HCT116 (cell line): ENCODE results near the gene SFPQ.

Experiments
- CTCF ChIP-seq, 3 experiments: fragments of 200-600 bp in 1 of 3; sonication (generic) in 1 of 3; IDR thresholded peaks in 2 of 3; conservative IDR thresholded peaks in 1 of 3; 2 replicates each; pipeline ENCODE4 v1.5.1; 2012 to 2017; ENCODE audit warnings: low read depth in 2 of 3, low read length in 2 of 3, antibody characterized with exemption in 1 of 3, borderline replicate concordance in 1 of 3, control low read depth in 1 of 3, mild to moderate bottlenecking in 1 of 3, mixed read lengths in 1 of 3, mixed run types in 1 of 3, moderate library complexity in 1 of 3; ENCODE audit not compliant: insufficient read depth in 1 of 3
- EZH2 ChIP-seq: fragments of 200-600 bp; sonication (generic); IDR thresholded peaks from 2 replicates; pipeline ENCODE4 v1.6.1; 2017; ENCODE audit warnings: antibody characterized with exemption, mixed run types
- FOSL1 ChIP-seq: IDR thresholded peaks from 2 replicates; pipeline ENCODE4 v1.6.1; 2012; ENCODE audit warnings: low read depth
- JUND ChIP-seq: IDR thresholded peaks from 2 replicates; pipeline ENCODE4 v1.6.1; 2012
- REST ChIP-seq: IDR thresholded peaks from 2 replicates; pipeline ENCODE4 v1.6.1; 2012; ENCODE audit warnings: low read depth
- TCF7L2 ChIP-seq: IDR thresholded peaks from 2 replicates; pipeline ENCODE4 v1.7.0; 2011; ENCODE audit warnings: borderline replicate concordance, inconsistent platforms; ENCODE audit not compliant: insufficient read depth, insufficient read length; ENCODE audit errors: extremely low read depth
- YY1 ChIP-seq: IDR thresholded peaks from 2 replicates; pipeline ENCODE4 v1.6.1; 2011; ENCODE audit warnings: low read length, low read depth, moderate library complexity, mild to moderate bottlenecking; ENCODE audit not compliant: insufficient replicate concordance; ENCODE audit errors: extremely low read depth

- TF ChIP-seq FOSL1 (no peak), TCF7L2 (no peak), CTCF (IDR thresholded peaks at IDR 0.05 in 2 of 3, conservative IDR thresholded peaks at IDR 0.05 in 1 of 3; ENCODE audit: borderline replicate concordance in 1 of 3, insufficient read depth in 1 of 3, low read depth in 2 of 3, low read length in 2 of 3) (no peak), REST (no peak), EZH2 (no peak), YY1 (no peak), JUND (no peak)
These were observed 13.0 kb downstream of the SFPQ start for GRCh38 chr1:35179908-35180307.
